Ascending aorta (tissue), 2 donors: ENCODE measurements around the gene TBC1D1. TPM values are rescaled to one million over a fixed set of nuclear protein-coding genes. Genes with fewer than 3 reads are reported as not detected.

Source experiments
- DNase-seq, 2 donors: peaks; one replicate each; pipeline ENCODE4 v3.0.0-alpha.2; 2019; ENCODE audit warnings: low spot score in 2 of 2
- H3K27ac ChIP-seq, 2 donors: fragments of 200-600 bp; sonication (generic); one replicate each; pipeline ENCODE4 v1.5.1; 2016 to 2017; ENCODE audit warnings: mild to moderate bottlenecking in 1 of 2
- H3K27me3 ChIP-seq: fragments of 200-600 bp; sonication (generic); one replicate; pipeline ENCODE4 v1.5.1; 2017
- H3K36me3 ChIP-seq, 2 donors: fragments of 200-600 bp; sonication (generic); one replicate each; pipeline ENCODE4 v1.5.1; 2016
- H3K4me1 ChIP-seq, 2 donors: fragments of 200-600 bp; sonication (generic); one replicate each; pipeline ENCODE4 v1.5.1; 2016 to 2017; ENCODE audit warnings: mild to moderate bottlenecking in 1 of 2
- H3K4me3 ChIP-seq, 2 donors: fragments of 200-600 bp; sonication (generic); one replicate each; pipeline ENCODE4 v1.5.1; 2016 to 2017; ENCODE audit warnings: mild to moderate bottlenecking in 1 of 2
- H3K9me3 ChIP-seq, 2 donors: fragments of 200-600 bp; sonication (generic); one replicate each; pipeline ENCODE4 v1.5.1; 2016
- CTCF ChIP-seq, 3 experiments: fragments of 200-600 bp in 2 of 3; fragments of 450-650 bp in 1 of 3; sonication (generic) in 2 of 3; IDR thresholded peaks; one replicate each; pipeline ENCODE4 v1.5.1; 2016 to 2019; ENCODE audit warnings: antibody characterized with exemption in 3 of 3, mild to moderate bottlenecking in 1 of 3, moderate library complexity in 1 of 3
- intact Hi-C: fragments of 100-400 bp; cut with DNase I; formaldehyde crosslinking; loops from one replicate; pipeline ENCODE4 v1.15.1; 2023
- total RNA-seq: library from RNA; depleted of rRNA; stranded (reverse); fragments of >200 nt; gene quantifications from one replicate; pipeline ENCODE4 v1.1.0, GENCODE V29; 2016

The TBC1D1 gene
- total RNA-seq, 1 donor from 2014 or later: 132 TPM

- H3K27ac ChIP-seq: no peak overlapping the region
- DNase-seq: no peak
- no peak for TF ChIP-seq CTCF (IDR thresholded peaks at IDR 0.05)
- intact Hi-C loops: no loop called here
- H3K36me3 ChIP-seq: peaks cover 0 to 10% of the 10 kb centered on the region in 2 donors
- H3K4me1 ChIP-seq: peaks cover 0 to 16% of the 10 kb centered on the region in 2 donors
- H3K27me3 ChIP-seq: no peaks in the 10 kb centered on the region
- H3K4me3 ChIP-seq: no peak overlapping the region
- no peaks in the 10 kb centered on the region for H3K9me3 ChIP-seq
Measured at GRCh38 chr4:38145741-38146140, 254.9 kb downstream of the TBC1D1 start.

DNA sequence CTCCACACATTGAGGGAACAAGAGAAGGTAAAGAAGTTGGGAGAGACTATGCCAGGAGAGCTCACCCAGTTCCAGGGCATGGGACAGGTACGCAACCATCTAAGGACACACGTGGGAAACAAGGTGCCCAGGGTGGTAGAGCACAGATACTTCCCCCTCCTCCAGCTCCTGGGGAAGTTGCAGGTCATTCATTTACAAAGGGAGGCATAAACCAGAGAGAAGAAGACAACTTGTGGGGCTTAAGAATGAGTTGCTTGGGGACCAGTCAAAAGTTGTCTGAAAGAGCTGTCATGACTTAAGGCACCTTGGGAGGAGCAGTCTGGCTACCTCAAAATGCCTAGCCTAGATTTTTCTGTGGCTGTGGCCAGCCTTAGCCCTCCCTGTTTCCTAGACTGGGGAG is 255.5 kb downstream of the TBC1D1 start:
- no peak overlapping the region for H3K4me3 ChIP-seq
- H3K4me1 ChIP-seq: peaks cover 0 to 18% of the 10 kb centered on the region in 2 donors
- no peak overlapping the region for H3K27ac ChIP-seq

DNA sequence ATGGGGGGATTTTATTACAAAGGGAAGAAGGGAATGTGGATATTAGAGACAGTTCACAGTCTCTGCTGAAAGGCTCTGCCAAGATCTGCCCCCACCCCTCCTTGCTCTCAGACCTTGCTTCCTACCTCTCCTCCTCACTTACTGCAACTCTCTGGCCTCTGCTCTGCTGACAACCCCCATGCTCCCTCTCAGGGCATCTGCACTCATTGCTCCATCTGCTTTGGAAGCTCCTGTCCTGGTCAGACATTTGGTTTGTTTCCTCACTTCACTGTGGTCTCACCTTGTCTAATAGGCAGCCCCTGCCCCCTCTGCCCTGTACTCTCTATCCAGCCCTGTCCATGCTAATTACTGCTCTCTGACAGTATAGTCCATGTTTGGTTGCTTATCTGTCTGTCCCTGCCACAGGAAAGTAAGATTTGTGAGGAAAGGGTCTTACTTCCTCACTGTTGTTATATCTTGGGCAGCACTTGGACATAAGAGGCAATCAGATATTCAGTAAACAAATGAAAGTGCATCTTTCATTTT is 258.6 kb downstream of the TBC1D1 start:
- Histone ChIP-seq H3K4me3 (no peak overlapping the region), H3K36me3 (no peaks in the 10 kb centered on the region), H3K4me1 (peaks cover 0 to 18% of the 10 kb centered on the region in 2 donors), H3K27me3 (no peaks in the 10 kb centered on the region), H3K9me3 (no peaks in the 10 kb centered on the region), H3K27ac (peak overlapping the region in 1 of 2 donors; percentile 32)
- DNase-seq: no peak
- TF ChIP-seq CTCF (IDR thresholded peaks at IDR 0.05): no peak
- intact Hi-C loops: no loop called here

More for the DNA sequence above, 255.5 kb downstream of the TBC1D1 start:
- no peaks in the 10 kb centered on the region for H3K27me3 ChIP-seq
- intact Hi-C loops: no loop called here
- no peaks in the 10 kb centered on the region for H3K9me3 ChIP-seq
- no peak for DNase-seq
- peaks cover 0 to 8% of the 10 kb centered on the region in 2 donors for H3K36me3 ChIP-seq
- no peak for TF ChIP-seq CTCF (IDR thresholded peaks at IDR 0.05)

DNA sequence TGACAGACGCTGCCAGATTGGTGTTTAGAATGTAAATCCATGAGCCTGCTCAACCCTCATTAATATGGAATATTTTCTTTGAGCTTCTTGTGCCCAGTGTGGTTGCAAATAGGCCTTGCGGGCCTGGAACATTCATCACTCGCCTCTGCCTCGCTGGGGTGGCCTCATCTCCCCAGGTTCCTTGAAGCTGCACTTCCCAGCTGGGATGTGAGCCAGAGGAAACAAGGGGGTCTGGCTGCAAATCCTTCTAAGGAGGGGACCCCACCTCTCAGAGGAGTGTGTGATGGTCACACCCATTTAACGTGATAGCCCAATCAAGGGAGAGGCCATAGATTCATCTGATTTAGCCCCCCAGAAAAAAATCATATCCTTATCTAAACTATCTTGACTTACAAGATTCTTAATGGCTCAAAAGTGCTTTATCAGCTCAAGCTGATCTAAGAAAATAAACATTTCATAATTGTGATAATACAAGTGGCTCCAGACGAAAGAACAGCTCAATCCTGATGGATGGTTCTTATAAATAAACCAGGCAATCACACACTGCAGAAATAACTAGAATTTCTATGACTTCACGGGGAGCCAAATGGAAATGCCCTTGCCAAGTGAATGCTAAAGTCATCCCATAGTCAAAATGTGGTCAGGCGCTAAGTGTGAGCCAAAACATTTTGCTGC is 259.2 kb downstream of the TBC1D1 start:
- no peak for DNase-seq
- H3K9me3 ChIP-seq: no peaks in the 10 kb centered on the region
- peaks cover 3 to 17% of the 10 kb centered on the region in 2 donors for H3K4me1 ChIP-seq
- no peak overlapping the region for H3K4me3 ChIP-seq
- intact Hi-C loops: no loop called here
- no peaks in the 10 kb centered on the region for H3K27me3 ChIP-seq
- no peak for TF ChIP-seq CTCF (IDR thresholded peaks at IDR 0.05)
- H3K27ac ChIP-seq: peak overlapping the region; percentile 2 to 32
- H3K36me3 ChIP-seq: no peaks in the 10 kb centered on the region

GRCh38 chr4:38150766-38151165 is 259.9 kb downstream of the TBC1D1 start:
- no peak for DNase-seq
- Histone ChIP-seq H3K27ac (peak overlapping the region in 1 of 2 donors; percentile 32), H3K4me1 (peaks cover 3 to 11% of the 10 kb centered on the region in 2 donors), H3K27me3 (no peaks in the 10 kb centered on the region), H3K4me3 (no peak overlapping the region), H3K36me3 (no peaks in the 10 kb centered on the region), H3K9me3 (no peaks in the 10 kb centered on the region)
- no peak for TF ChIP-seq CTCF (IDR thresholded peaks at IDR 0.05)
- intact Hi-C loops: no loop called here
